SK-N-SH (cell line): ENCODE results near the gene H1-8. TPM values are rescaled to one million over a fixed set of nuclear protein-coding genes. Genes with fewer than 3 reads are reported as not detected.

ENCODE experiments used
- CTCF ChIA-PET: fragments of 300-600, 350-600 bp; formaldehyde crosslinking; extraction: SDS; loops from one replicate; lab custom pipeline; 2021; lab: Yijun Ruan, JAX
- POLR2A ChIA-PET: fragments of 350-600 bp; sonication (Branson Sonifier 250); formaldehyde crosslinking; extraction: SDS; loops from one replicate; lab custom pipeline; 2020; ENCODE audit warnings: antibody characterized with exemption, inconsistent platforms; lab: Yijun Ruan, JAX
- DNase-seq: peaks from one replicate; pipeline ENCODE4 v3.0.0; 2012
- H2AFZ ChIP-seq: fragments of 200-600 bp; sonication (generic); 2 replicates; pipeline ENCODE4 v1.8.1; 2016; ENCODE audit warnings: antibody characterized with exemption, mild to moderate bottlenecking, low read depth
- H3F3A ChIP-seq: fragments of 200-600 bp; sonication (generic); replicated peaks from 2 replicates; pipeline ENCODE3; 2016; ENCODE audit warnings: antibody characterized with exemption, mild to moderate bottlenecking; ENCODE audit not compliant: insufficient read depth
- H3K27ac ChIP-seq, 2 experiments: fragments of 200-500 bp in 1 of 2; fragments of 200-600 bp in 1 of 2; sonication (Bioruptor generic) in 1 of 2; sonication (generic), shearing (Covaris generic) in 1 of 2; 2 replicates each; pipeline versions ENCODE4 v1.5.1 to v1.6.1; 2014 to 2016; ENCODE audit warnings: low read depth in 2 of 2, inconsistent platforms in 1 of 2, low read length in 1 of 2, mild to moderate bottlenecking in 1 of 2, mixed read lengths in 1 of 2
- H3K27me3 ChIP-seq: fragments of 200-600 bp; sonication (generic), shearing (Covaris generic); 2 replicates; pipeline ENCODE4 v1.6.1; 2016; ENCODE audit warnings: mixed run types; ENCODE audit not compliant: insufficient read depth
- H3K36me3 ChIP-seq, 2 experiments: fragments of 200-500 bp in 1 of 2; fragments of 200-600 bp in 1 of 2; sonication (Bioruptor generic) in 1 of 2; sonication (generic) in 1 of 2; replicated peaks in 1 of 2; 2 replicates each; pipeline versions ENCODE3 to v1.5.1; 2014 to 2016; ENCODE audit warnings: low read length in 1 of 2, mild to moderate bottlenecking in 1 of 2; ENCODE audit not compliant: insufficient read depth in 2 of 2, control insufficient read depth in 1 of 2
- H3K4me1 ChIP-seq, 2 experiments: fragments of 200-500 bp in 1 of 2; fragments of 200-600 bp in 1 of 2; sonication (Bioruptor generic) in 1 of 2; sonication (generic), shearing (Covaris generic) in 1 of 2; 2 replicates each; pipeline versions ENCODE4 v1.5.1 to v1.6.1; 2014 to 2016; ENCODE audit warnings: low read depth in 1 of 2, low read length in 1 of 2, mixed run types in 1 of 2; ENCODE audit not compliant: insufficient read depth in 2 of 2, control insufficient read depth in 1 of 2
- H3K4me2 ChIP-seq: fragments of 200-600 bp; sonication (generic), shearing (Covaris generic); 2 replicates; pipeline ENCODE4 v1.6.1; 2017; ENCODE audit warnings: mixed run types
- H3K4me3 ChIP-seq, 2 experiments: fragments of 200-500 bp in 1 of 2; fragments of 200-600 bp in 1 of 2; sonication (Bioruptor generic) in 1 of 2; sonication (generic), shearing (Covaris generic) in 1 of 2; 2 replicates each; pipeline versions ENCODE4 v1.5.1 to v1.8.1; 2014 to 2016; ENCODE audit warnings: low read depth in 2 of 2, inconsistent platforms in 1 of 2, low read length in 1 of 2, mild to moderate bottlenecking in 1 of 2, mixed read lengths in 1 of 2, moderate library complexity in 1 of 2
- H3K79me2 ChIP-seq: fragments of 200-600 bp; sonication (generic); 2 replicates; pipeline ENCODE4 v1.8.1; 2017; ENCODE audit warnings: mild to moderate bottlenecking; ENCODE audit not compliant: insufficient read depth
- H3K9ac ChIP-seq: fragments of 200-600 bp; sonication (generic); 2 replicates; pipeline ENCODE4 v1.6.1; 2017; ENCODE audit warnings: mixed run types
- H3K9me2 ChIP-seq: fragments of 200-600 bp; sonication (generic); 2 replicates; pipeline ENCODE4 v1.6.1; 2017; ENCODE audit warnings: mixed run types
- H3K9me3 ChIP-seq: fragments of 200-600 bp; sonication (generic); 2 replicates; pipeline ENCODE4 v1.6.1; 2017; ENCODE audit warnings: mixed run types, mild to moderate bottlenecking, moderate library complexity
- H4K20me1 ChIP-seq: fragments of 200-600 bp; sonication (generic); 2 replicates; pipeline ENCODE4 v1.6.1; 2017; ENCODE audit warnings: mild to moderate bottlenecking, mixed run types; ENCODE audit not compliant: insufficient read depth
- EP300 ChIP-seq, 2 experiments: IDR thresholded peaks; 2 replicates each; pipeline versions ENCODE4 v1.4.0 to v1.6.1; 2012; ENCODE audit warnings: borderline replicate concordance in 1 of 2, low read depth in 1 of 2, low read length in 1 of 2
- FOSL2 ChIP-seq: IDR thresholded peaks from 2 replicates; pipeline ENCODE4 v1.4.0; 2012; ENCODE audit warnings: low read depth, mild to moderate bottlenecking, moderate library complexity, borderline replicate concordance
- FOXJ3 ChIP-seq: sonication (generic); formaldehyde crosslinking; IDR thresholded peaks from 2 replicates; pipeline ENCODE4 v1.5.1; 2020; ENCODE audit warnings: mild to moderate bottlenecking, missing genetic modification reagents
- GATA2 ChIP-seq: sonication (generic); formaldehyde crosslinking; IDR thresholded peaks from 2 replicates; pipeline ENCODE4 v1.5.0; 2020; ENCODE audit warnings: mild to moderate bottlenecking, missing genetic modification reagents
- JUND ChIP-seq: IDR thresholded peaks from 2 replicates; pipeline ENCODE4 v1.4.0; 2012
- MEF2A ChIP-seq: IDR thresholded peaks from 2 replicates; pipeline ENCODE4 v1.4.0; 2012; ENCODE audit warnings: low read depth, borderline replicate concordance
- MXI1 ChIP-seq: IDR thresholded peaks from 2 replicates; pipeline ENCODE4 v1.6.1; 2012; ENCODE audit warnings: mild to moderate bottlenecking, low read depth, low read length, improper control_type of control experiment
- POLR2AphosphoS5 ChIP-seq: IDR thresholded peaks from 2 replicates; pipeline ENCODE4 v1.6.1; 2012; ENCODE audit warnings: low read depth, low read length
- RAD21 ChIP-seq: IDR thresholded peaks from 2 replicates; pipeline ENCODE4 v1.6.1; 2012; ENCODE audit warnings: mild to moderate bottlenecking, low read length
- RXRA ChIP-seq: IDR thresholded peaks from 2 replicates; pipeline ENCODE4 v1.4.0; 2012; ENCODE audit warnings: low read depth, mild to moderate bottlenecking, borderline replicate concordance
- TAF1 ChIP-seq: IDR thresholded peaks from 2 replicates; pipeline ENCODE4 v1.6.1; 2012; ENCODE audit warnings: low read depth, mild to moderate bottlenecking, low read length, moderate library complexity, borderline replicate concordance
- TCF12 ChIP-seq: IDR thresholded peaks from 2 replicates; pipeline ENCODE4 v1.4.0; 2012
- TEAD4 ChIP-seq: IDR thresholded peaks from 2 replicates; pipeline ENCODE4 v1.4.0; 2012; ENCODE audit warnings: mild to moderate bottlenecking, borderline replicate concordance; ENCODE audit not compliant: insufficient read depth
- YY1 ChIP-seq: IDR thresholded peaks from 2 replicates; pipeline ENCODE4 v1.4.0; 2012; ENCODE audit warnings: low read depth, mild to moderate bottlenecking
- WGBS: methylation state at CpG from one replicate; pipeline ENCODE4 v1.1.6; 2017; ENCODE audit warnings: low lambda C conversion rate; 5-methylcytosine and 5-hydroxymethylcytosine counted together
- polyA plus RNA-seq, 3 experiments: library from polyadenylated mRNA; depleted of rRNA; stranded (reverse); fragments of >200 nt; gene quantifications; 2 replicates each; pipeline ENCODE4 v1.2.3, GENCODE V29; 2012
- TF ChIP-seq, protein P1 (sequence below): IDR thresholded peaks from 2 replicates; pipeline ENCODE4; 2012
- TF ChIP-seq, protein P2 (sequence below): IDR thresholded peaks from 2 replicates; pipeline ENCODE4 v1.4.0; 2012; ENCODE audit warnings: low read depth, borderline replicate concordance
- TF ChIP-seq, protein P3 (sequence below): fragments of 150-350 bp; IDR thresholded peaks from 2 replicates; pipeline ENCODE4 v1.6.1; 2017; ENCODE audit warnings: antibody characterized with exemption, low read length, low read depth, borderline replicate concordance
- TF ChIP-seq, protein P4 (sequence below): IDR thresholded peaks from 2 replicates; pipeline ENCODE4 v1.4.0; 2012; ENCODE audit warnings: low read depth, borderline replicate concordance
- TF ChIP-seq, protein P5 (sequence below): fragments of 200-600 bp; sonication (generic); IDR thresholded peaks from 2 replicates; pipeline ENCODE4 v1.6.1; 2017; ENCODE audit warnings: antibody characterized with exemption, mild to moderate bottlenecking, moderate library complexity

H1-8 gene
- polyA plus RNA-seq, 1 of the 3 experiments (the other 2 are of a cell fraction), result not detected

DNA sequence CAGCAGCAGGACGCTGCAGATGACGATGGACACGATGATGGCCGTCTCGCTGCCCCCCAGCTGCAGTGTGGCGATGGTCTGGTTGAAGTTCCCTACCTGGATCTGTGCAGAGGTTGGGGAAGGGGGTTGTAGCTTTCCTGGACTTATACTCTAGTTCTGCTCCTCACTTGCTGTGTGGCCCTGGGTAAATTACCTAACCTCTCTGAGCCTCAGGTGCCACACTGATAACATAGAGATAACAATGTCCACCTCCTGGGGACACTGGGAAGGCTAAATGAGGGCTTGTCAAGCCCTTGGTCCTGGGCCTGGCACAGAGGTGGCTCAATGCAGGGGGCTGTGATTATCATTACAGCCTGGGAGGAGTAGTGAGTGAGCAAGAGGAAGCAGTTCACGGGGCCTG lies 26.9 kb downstream of the H1-8 start (continued):
- TF ChIP-seq MXI1 (no peak), YY1 (no peak), EP300 (IDR thresholded peaks at IDR 0.05; ENCODE audit: borderline replicate concordance in 1 of 2, low read depth in 1 of 2, low read length in 1 of 2) (no peak), RAD21 (no peak)
- TF ChIP-seq, protein P1, sequence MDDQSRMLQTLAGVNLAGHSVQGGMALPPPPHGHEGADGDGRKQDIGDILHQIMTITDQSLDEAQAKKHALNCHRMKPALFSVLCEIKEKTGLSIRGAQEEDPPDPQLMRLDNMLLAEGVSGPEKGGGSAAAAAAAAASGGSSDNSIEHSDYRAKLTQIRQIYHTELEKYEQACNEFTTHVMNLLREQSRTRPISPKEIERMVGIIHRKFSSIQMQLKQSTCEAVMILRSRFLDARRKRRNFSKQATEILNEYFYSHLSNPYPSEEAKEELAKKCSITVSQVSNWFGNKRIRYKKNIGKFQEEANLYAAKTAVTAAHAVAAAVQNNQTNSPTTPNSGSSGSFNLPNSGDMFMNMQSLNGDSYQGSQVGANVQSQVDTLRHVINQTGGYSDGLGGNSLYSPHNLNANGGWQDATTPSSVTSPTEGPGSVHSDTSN, result no peak

DNA sequence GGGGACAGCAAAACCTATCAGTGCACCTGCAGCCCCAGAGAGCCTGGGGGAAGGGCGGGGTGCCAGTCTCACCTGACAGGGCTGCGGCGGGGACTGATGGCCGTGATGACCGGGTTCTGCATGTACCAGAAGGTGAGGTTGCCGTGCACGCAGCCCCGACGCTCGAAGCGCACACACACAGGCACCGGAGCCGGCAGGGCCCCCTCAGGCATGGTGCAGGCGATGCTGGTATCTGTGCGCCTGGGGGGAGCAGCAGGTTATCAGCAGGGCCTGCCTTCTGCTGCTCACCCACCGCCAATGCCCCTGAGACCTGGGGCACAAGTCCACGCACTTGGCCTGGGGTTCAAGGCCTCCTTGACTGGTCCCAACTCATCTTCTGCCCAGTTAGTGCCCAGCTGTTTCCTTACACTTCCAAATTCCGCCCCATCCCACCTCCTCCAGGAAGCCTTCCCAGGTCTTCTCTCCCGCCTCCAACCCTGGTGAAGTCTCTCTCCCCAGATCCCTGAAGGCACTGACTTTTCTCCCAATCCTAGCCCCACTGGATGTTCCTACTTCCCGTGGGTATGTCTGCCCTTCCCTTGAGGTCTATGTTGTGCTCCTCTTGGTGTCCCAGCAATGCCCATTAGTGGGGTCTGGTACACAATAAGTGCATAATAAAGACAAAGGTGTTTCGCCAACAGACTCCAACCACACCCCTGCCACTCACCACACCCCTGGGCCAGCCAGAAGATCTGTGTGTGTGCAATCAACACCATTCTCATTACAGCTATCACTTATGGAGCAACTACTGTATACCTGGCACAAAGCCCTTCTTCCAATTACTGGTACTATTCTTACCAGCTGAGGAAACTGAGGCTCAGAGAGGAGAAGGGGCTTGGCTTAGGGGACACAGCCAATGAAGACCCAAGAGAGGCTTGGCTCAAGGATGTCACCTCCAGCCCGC lies 28.9 kb downstream of the H1-8 start:
- Histone ChIP-seq H3K9me3 (no peaks in the 10 kb centered on the region), H3K9me2 (no peaks in the 10 kb centered on the region), H3K9ac (no peak overlapping the region), H2AFZ (no peak overlapping the region), H3K4me1 (peaks cover 0 to 15% of the 10 kb centered on the region in 2 experiments; a peak in 1 of 4 replicates), H3K4me2 (no peak overlapping the region), H3K4me3 (no peak overlapping the region), H3K27me3 (no peaks in the 10 kb centered on the region), H3K27ac (no peak overlapping the region), H3F3A (no peaks in the 10 kb centered on the region), H4K20me1 (no peaks in the 10 kb centered on the region), H3K79me2 (no peaks in the 10 kb centered on the region), H3K36me3 (no peaks in the 10 kb centered on the region)
- CTCF ChIA-PET, result no interaction called here
- POLR2A ChIA-PET, result no interaction called here
- TF ChIP-seq, protein P2, sequence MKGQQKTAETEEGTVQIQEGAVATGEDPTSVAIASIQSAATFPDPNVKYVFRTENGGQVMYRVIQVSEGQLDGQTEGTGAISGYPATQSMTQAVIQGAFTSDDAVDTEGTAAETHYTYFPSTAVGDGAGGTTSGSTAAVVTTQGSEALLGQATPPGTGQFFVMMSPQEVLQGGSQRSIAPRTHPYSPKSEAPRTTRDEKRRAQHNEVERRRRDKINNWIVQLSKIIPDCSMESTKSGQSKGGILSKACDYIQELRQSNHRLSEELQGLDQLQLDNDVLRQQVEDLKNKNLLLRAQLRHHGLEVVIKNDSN, result no peak
- TF ChIP-seq, protein P3, sequence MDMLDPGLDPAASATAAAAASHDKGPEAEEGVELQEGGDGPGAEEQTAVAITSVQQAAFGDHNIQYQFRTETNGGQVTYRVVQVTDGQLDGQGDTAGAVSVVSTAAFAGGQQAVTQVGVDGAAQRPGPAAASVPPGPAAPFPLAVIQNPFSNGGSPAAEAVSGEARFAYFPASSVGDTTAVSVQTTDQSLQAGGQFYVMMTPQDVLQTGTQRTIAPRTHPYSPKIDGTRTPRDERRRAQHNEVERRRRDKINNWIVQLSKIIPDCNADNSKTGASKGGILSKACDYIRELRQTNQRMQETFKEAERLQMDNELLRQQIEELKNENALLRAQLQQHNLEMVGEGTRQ, result no peak
- TF ChIP-seq RAD21, result no peak
- no peak for TF ChIP-seq RXRA
- TF ChIP-seq POLR2AphosphoS5, result no peak
- TF ChIP-seq FOXJ3 (CRISPR knock-in tag), result no peak
- TF ChIP-seq TAF1, result no peak
- TF ChIP-seq FOSL2, result no peak
- no peak for TF ChIP-seq TEAD4
- TF ChIP-seq, protein P4, sequence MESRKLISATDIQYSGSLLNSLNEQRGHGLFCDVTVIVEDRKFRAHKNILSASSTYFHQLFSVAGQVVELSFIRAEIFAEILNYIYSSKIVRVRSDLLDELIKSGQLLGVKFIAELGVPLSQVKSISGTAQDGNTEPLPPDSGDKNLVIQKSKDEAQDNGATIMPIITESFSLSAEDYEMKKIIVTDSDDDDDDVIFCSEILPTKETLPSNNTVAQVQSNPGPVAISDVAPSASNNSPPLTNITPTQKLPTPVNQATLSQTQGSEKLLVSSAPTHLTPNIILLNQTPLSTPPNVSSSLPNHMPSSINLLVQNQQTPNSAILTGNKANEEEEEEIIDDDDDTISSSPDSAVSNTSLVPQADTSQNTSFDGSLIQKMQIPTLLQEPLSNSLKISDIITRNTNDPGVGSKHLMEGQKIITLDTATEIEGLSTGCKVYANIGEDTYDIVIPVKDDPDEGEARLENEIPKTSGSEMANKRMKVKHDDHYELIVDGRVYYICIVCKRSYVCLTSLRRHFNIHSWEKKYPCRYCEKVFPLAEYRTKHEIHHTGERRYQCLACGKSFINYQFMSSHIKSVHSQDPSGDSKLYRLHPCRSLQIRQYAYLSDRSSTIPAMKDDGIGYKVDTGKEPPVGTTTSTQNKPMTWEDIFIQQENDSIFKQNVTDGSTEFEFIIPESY, result no peak
- no peak for TF ChIP-seq TCF12
- TF ChIP-seq MEF2A, result no peak
- TF ChIP-seq MXI1, result no peak
- TF ChIP-seq YY1, result no peak
- TF ChIP-seq, protein P5, sequence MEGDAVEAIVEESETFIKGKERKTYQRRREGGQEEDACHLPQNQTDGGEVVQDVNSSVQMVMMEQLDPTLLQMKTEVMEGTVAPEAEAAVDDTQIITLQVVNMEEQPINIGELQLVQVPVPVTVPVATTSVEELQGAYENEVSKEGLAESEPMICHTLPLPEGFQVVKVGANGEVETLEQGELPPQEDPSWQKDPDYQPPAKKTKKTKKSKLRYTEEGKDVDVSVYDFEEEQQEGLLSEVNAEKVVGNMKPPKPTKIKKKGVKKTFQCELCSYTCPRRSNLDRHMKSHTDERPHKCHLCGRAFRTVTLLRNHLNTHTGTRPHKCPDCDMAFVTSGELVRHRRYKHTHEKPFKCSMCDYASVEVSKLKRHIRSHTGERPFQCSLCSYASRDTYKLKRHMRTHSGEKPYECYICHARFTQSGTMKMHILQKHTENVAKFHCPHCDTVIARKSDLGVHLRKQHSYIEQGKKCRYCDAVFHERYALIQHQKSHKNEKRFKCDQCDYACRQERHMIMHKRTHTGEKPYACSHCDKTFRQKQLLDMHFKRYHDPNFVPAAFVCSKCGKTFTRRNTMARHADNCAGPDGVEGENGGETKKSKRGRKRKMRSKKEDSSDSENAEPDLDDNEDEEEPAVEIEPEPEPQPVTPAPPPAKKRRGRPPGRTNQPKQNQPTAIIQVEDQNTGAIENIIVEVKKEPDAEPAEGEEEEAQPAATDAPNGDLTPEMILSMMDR, result no peak
- TF ChIP-seq GATA2, result no peak
- TF ChIP-seq JUND, result no peak
- WGBS, result 95% methylated on average over 13 of the region's 22 CpGs
- DNase-seq, result no peak
